Measurements from ENCODE around the gene FHAD1. TPM values are rescaled to one million over a fixed set of nuclear protein-coding genes. Genes with fewer than 3 reads are reported as not detected.

Gene FHAD1
- total and polyA plus RNA-seq, 10 of the 15 experiments (the other 5 are each of a cell fraction or from before 2014, with no cell fraction given), result 0.09 to 1.0 (median 0.32) TPM; not detected in 2

DNA sequence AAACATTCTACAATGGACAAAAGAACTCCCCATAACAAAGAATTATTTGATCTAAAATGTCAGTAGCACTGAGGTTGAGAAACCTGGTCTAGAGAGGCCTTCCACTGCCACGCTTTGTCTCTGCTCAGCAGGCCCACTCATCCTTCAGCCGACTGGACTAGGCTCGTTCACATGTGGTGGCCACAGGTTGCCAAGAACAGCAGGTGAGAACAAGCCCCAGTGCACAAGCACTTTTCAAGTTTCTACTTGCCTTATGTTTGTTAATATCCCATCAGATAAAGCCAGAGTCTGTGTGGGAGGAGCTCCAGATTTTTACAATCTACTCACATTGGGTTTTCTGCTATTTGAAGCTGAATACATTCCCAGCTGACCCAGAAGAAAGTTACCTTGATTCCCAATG lies 153.6 kb downstream of the FHAD1 start (continued):
- TF ChIP-seq BCLAF1 (IDR thresholded peaks at IDR 0.05) (no peak), EGR1 (IDR thresholded peaks at IDR 0.05; ENCODE audit: borderline replicate concordance in 1 of 2, low read depth in 2 of 2, low read length in 2 of 2) (no peak), NRF1 (conservative IDR thresholded peaks at IDR 0.05; ENCODE audit: low read depth, low read length) (no peak)

DNA sequence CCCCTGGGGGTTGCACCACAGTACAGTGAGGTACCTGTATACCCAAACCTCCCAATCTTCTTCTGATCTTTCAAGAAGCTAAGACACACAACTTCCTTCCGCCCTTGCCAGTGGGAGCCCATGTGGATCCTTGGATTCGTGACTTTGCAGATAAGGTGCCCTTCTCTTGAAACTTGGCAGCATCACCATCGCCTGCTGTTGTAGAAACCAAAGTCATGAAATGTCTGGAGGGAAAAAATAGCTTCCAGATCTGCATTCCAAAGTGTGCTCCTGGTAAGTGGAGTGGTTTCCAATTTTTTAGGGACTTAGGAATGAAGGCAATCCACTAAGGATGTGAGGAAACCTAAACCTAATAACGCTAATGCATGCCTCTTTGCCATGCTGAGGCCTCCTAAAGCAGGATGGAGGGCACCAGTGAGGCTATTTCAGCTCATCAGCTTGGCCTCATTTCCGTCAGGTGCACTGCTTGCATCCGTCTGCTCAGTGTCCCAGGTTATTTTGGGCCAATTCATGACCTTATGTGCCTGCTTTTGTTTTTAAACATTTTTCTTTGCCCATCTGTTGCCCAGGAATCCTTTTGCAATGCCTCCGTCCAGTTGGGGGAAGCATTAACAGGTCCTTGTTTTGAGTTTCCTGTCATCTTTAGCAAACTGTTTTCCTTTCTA lies 154.5 kb downstream of the FHAD1 start:
- ChIA-PET POLR2A (interaction anchor here (0.5 kb wide), 1 partner anchor 123 kb away, joined by 3 read pairs; no protein-coding TSS in a partner anchor), RAD21 (ENCODE audit: unreplicated experiment) (interaction anchor here (1.4 kb wide), 1 partner anchor 18 kb away, joined by 3 read pairs; no protein-coding TSS in a partner anchor), SMC1A (ENCODE audit: uncharacterized antibody, unreplicated experiment) (no interaction called here), CTCF (interaction anchor here (2.9 kb wide), 1 partner anchor 30 kb away, joined by 8 read pairs; no protein-coding TSS in a partner anchor)
- Histone ChIP-seq H3K9me3 (replicated peaks; ENCODE audit: control insufficient read depth, insufficient read depth, low read length) (no peaks in the 10 kb centered on the region; the same call in 2 of the 3 replicates), H3K27me3 (replicated peaks in 1 of 2; ENCODE audit: control insufficient read depth in 2 of 2, insufficient read depth in 2 of 2, low read length in 1 of 2) (no peaks in the 10 kb centered on the region), H3K36me3 (ENCODE audit: control insufficient read depth in 2 of 2, insufficient read depth in 2 of 2, low read length in 1 of 2) (no peaks in the 10 kb centered on the region), H3K79me2 (ENCODE audit: control insufficient read depth, insufficient read depth, low read length) (no peaks in the 10 kb centered on the region), H3K4me1 (ENCODE audit: control insufficient read depth, insufficient read depth, low read length) (no peaks in the 10 kb centered on the region), H2AFZ (ENCODE audit: control insufficient read depth, low read depth, low read length) (no peak overlapping the region), H3K4me2 (ENCODE audit: control insufficient read depth, insufficient read depth) (no peak overlapping the region), H3K27ac (ENCODE audit: control insufficient read depth, insufficient read depth) (no peak overlapping the region), H3K4me3 (no peak overlapping the region), H4K20me1 (ENCODE audit: control insufficient read depth, insufficient read depth) (no peaks in the 10 kb centered on the region), H3K9ac (ENCODE audit: control insufficient read depth, insufficient read depth, low read length) (no peak overlapping the region)
- 33% methylated on average over 7 of the region's 7 CpGs for WGBS (ENCODE audit: insufficient coverage, insufficient replicate concordance, low lambda C conversion rate, missing lambda C conversion rate)
- DNase-seq (ENCODE audit: low read depth, low spot score) (no peak), FAIRE-seq (no peak), ATAC-seq (no peak)
- in situ Hi-C loops (cut with MboI) (no loop called here), intact Hi-C loops (cut with micrococcal nuclease; ENCODE audit: unreplicated experiment) (no loop called here)
- BruUV-seq (replicated peaks), result no TSS peak
- no peak for TF ChIP-seq CREM (IDR thresholded peaks at IDR 0.05; ENCODE audit: low read depth)
- TF ChIP-seq IRF4 (IDR thresholded peaks at IDR 0.05; ENCODE audit: low read depth, low read length), result no peak
- TF ChIP-seq FOXK2 (IDR thresholded peaks at IDR 0.05), result no peak
- no peak for TF ChIP-seq ASH2L (IDR thresholded peaks at IDR 0.05; ENCODE audit: borderline replicate concordance, low read depth)
- no peak for TF ChIP-seq KAT2A (conservative IDR thresholded peaks at IDR 0.05; ENCODE audit: control insufficient read depth, low read depth, low read length)
- no peak for TF ChIP-seq RB1 (IDR thresholded peaks at IDR 0.05; ENCODE audit: borderline replicate concordance)
- no peak for TF ChIP-seq MEF2A (IDR thresholded peaks at IDR 0.05; ENCODE audit: insufficient read depth, low read depth, low read length)
- no peak for TF ChIP-seq NBN (IDR thresholded peaks at IDR 0.05)
- no peak for TF ChIP-seq MXI1 (IDR thresholded peaks at IDR 0.05; ENCODE audit: low read depth, low read length)
- no peak for TF ChIP-seq TCF12 (IDR thresholded peaks at IDR 0.05; ENCODE audit: low read depth, low read length)
- no peak for TF ChIP-seq CUX1 (IDR thresholded peaks at IDR 0.05; ENCODE audit: insufficient replicate concordance, low read depth, low read length)
